Peyer's patch (tissue), 4 donors: ENCODE data around the gene KLHL29.

Experiments
- CTCF ChIP-seq, 6 experiments: fragments of 450-650 bp in 4 of 6; fragments of 200-600 bp in 2 of 6; sonication (generic) in 1 of 6; IDR thresholded peaks; one replicate each; pipeline ENCODE4 v1.5.1; 2017 to 2019; ENCODE audit warnings: antibody characterized with exemption in 6 of 6, mild to moderate bottlenecking in 3 of 6, moderate library complexity in 1 of 6
- POLR2A ChIP-seq, 2 donors: fragments of 450-650 bp; IDR thresholded peaks; one replicate each; pipeline ENCODE4 v1.5.1; 2017; ENCODE audit warnings: antibody characterized with exemption in 2 of 2, mild to moderate bottlenecking in 2 of 2, moderate library complexity in 2 of 2

- TF ChIP-seq CTCF (IDR thresholded peaks at IDR 0.05) (no peak), POLR2A (IDR thresholded peaks at IDR 0.05) (no peak)
These were observed 120.4 kb downstream of the KLHL29 start for GRCh38 chr2:23505218-23505983.
